Gastroesophageal sphincter (tissue), 3 donors: Measurements from ENCODE around the gene ELP4.

Experiments
- EP300 ChIP-seq: sonication (generic); formaldehyde crosslinking; IDR thresholded peaks from one replicate; pipeline ENCODE4 v1.6.1; 2017; ENCODE audit warnings: antibody characterized with exemption, mild to moderate bottlenecking
- TF ChIP-seq, protein P1 (sequence below), 4 experiments: fragments of 200-600 bp in 2 of 4; fragments of 450-650 bp in 2 of 4; sonication (generic) in 1 of 4; IDR thresholded peaks; one replicate each; pipeline ENCODE4 v1.5.1; 2017 to 2019; ENCODE audit warnings: antibody characterized with exemption in 4 of 4, mild to moderate bottlenecking in 2 of 4, moderate library complexity in 2 of 4

DNA sequence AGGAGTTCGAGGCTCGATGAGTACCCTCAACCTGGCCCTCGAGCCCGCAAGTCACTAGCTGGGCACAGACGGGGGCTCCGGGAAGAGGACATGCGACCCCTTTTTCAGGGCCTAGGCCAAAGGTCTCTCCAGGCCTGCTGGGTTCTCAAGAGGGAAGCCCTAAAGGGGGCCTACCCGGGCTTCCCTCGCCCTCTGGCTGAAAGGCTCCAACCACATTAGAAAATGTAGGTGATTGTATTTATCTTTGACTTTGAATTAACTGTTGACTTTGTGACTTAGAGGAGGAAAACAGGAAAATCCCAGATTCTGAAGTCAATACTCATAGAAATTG, 308.8 kb downstream of the ELP4 start:
- TF ChIP-seq, protein P1, sequence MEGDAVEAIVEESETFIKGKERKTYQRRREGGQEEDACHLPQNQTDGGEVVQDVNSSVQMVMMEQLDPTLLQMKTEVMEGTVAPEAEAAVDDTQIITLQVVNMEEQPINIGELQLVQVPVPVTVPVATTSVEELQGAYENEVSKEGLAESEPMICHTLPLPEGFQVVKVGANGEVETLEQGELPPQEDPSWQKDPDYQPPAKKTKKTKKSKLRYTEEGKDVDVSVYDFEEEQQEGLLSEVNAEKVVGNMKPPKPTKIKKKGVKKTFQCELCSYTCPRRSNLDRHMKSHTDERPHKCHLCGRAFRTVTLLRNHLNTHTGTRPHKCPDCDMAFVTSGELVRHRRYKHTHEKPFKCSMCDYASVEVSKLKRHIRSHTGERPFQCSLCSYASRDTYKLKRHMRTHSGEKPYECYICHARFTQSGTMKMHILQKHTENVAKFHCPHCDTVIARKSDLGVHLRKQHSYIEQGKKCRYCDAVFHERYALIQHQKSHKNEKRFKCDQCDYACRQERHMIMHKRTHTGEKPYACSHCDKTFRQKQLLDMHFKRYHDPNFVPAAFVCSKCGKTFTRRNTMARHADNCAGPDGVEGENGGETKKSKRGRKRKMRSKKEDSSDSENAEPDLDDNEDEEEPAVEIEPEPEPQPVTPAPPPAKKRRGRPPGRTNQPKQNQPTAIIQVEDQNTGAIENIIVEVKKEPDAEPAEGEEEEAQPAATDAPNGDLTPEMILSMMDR (IDR thresholded peaks at IDR 0.05): no peak
- no peak for TF ChIP-seq EP300
